Keratinocyte (primary cell): ENCODE data around the gene HDAC10. TPM values are rescaled to one million over a fixed set of nuclear protein-coding genes. Genes with fewer than 3 reads are reported as not detected.

Source experiments
- DNase-seq: peaks from one replicate; pipeline ENCODE4 v3.0.0-alpha.2; 2011; ENCODE audit warnings: low read depth, missing footprints, low spot score
- FAIRE-seq: peaks from 2 replicates; lab custom pipeline; 2011; peaks lifted over from hg19 to GRCh38; lab: Jason Lieb, UNC
- H2AFZ ChIP-seq: 2 replicates; pipeline ENCODE4 v1.6.0; 2012; ENCODE audit warnings: low read length, control low read depth, inconsistent platforms; ENCODE audit not compliant: control insufficient read depth
- H3K27ac ChIP-seq: 2 replicates; pipeline ENCODE4 v1.5.1; 2011; ENCODE audit warnings: low read length; ENCODE audit not compliant: control insufficient read depth, insufficient read depth
- H3K27me3 ChIP-seq: 3 replicates; pipeline ENCODE4 v1.6.0; 2011; ENCODE audit warnings: low read length; ENCODE audit not compliant: control insufficient read depth, insufficient read depth; ENCODE audit errors: extremely low read depth
- H3K36me3 ChIP-seq, 2 experiments: 2 replicates in 1 of 2; 3 replicates in 1 of 2; pipeline ENCODE4 v1.5.1; 2011; ENCODE audit warnings: low read length in 2 of 2, mild to moderate bottlenecking in 1 of 2; ENCODE audit not compliant: control insufficient read depth in 2 of 2, insufficient read depth in 2 of 2; ENCODE audit errors: extremely low read depth in 1 of 2
- H3K4me1 ChIP-seq: 3 replicates; pipeline ENCODE4 v1.5.1; 2011; ENCODE audit warnings: low read length; ENCODE audit not compliant: control insufficient read depth, insufficient read depth; ENCODE audit errors: extremely low read depth
- H3K4me2 ChIP-seq: 3 replicates; pipeline ENCODE4 v1.6.0; 2011; ENCODE audit warnings: low read depth, low read length; ENCODE audit not compliant: control insufficient read depth, insufficient read depth; ENCODE audit errors: extremely low read depth
- H3K4me3 ChIP-seq, 3 experiments: fragments of 200-600 bp in 1 of 3; sonication (generic) in 1 of 3; 2 replicates in 2 of 3; 3 replicates in 1 of 3; pipeline ENCODE4 v1.5.1; 2011 to 2016; ENCODE audit warnings: low read length in 3 of 3, mild to moderate bottlenecking in 3 of 3, control low read depth in 2 of 3, inconsistent platforms in 1 of 3, low read depth in 1 of 3, mixed read lengths in 1 of 3, mixed run types in 1 of 3, moderate library complexity in 1 of 3; ENCODE audit not compliant: control insufficient read depth in 2 of 3, insufficient read depth in 2 of 3; ENCODE audit errors: extremely low read depth in 1 of 3
- H3K79me2 ChIP-seq: 2 replicates; pipeline ENCODE4 v1.6.0; 2012; ENCODE audit warnings: low read length; ENCODE audit not compliant: control insufficient read depth, insufficient read depth
- H3K9ac ChIP-seq: 3 replicates; pipeline ENCODE4 v1.6.0; 2011; ENCODE audit warnings: low read length; ENCODE audit not compliant: control insufficient read depth, insufficient read depth; ENCODE audit errors: extremely low read depth
- H3K9me1 ChIP-seq: 3 replicates; pipeline ENCODE4 v1.6.0; 2011; ENCODE audit warnings: low read length; ENCODE audit not compliant: control insufficient read depth, insufficient read depth; ENCODE audit errors: extremely low read depth
- H3K9me3 ChIP-seq: 2 replicates; pipeline ENCODE4 v1.5.1; 2012; ENCODE audit warnings: low read depth, low read length; ENCODE audit not compliant: control insufficient read depth
- H4K20me1 ChIP-seq: 3 replicates; pipeline ENCODE4 v1.6.0; 2011; ENCODE audit warnings: low read length; ENCODE audit not compliant: control insufficient read depth, insufficient read depth; ENCODE audit errors: extremely low read depth
- EZH2 ChIP-seq: IDR thresholded peaks from one replicate; pipeline ENCODE4 v1.6.1; 2012; ENCODE audit warnings: inconsistent platforms, mild to moderate bottlenecking, low read length, moderate library complexity
- dilution Hi-C: fragments of 300-500 bp; cut with MboI; formaldehyde crosslinking; loops from one replicate; pipeline ENCODE4 v1.7.0; 2020; ENCODE audit warnings: low sequenced_read_pairs; ENCODE audit not compliant: extremely low pct_ligation_motif_present
- polyA plus RNA-seq, 5 experiments: library from polyadenylated mRNA; depleted of rRNA in 3 of 5; stranded (reverse) in 3 of 5; stranded (forward) in 1 of 5; unstranded in 1 of 5; fragments of >200 nt; gene quantifications; 1 replicate in 1 of 5; 2 replicates in 3 of 5; 3 replicates in 1 of 5; pipeline versions ENCODE4 v1.2.1 to v1.2.3, GENCODE V29; 2011 to 2012; ENCODE audit warnings: missing spikeins in 2 of 5, low read depth in 1 of 5, low replicate concordance in 1 of 5
- TF ChIP-seq, protein P1 (sequence below), 3 experiments: IDR thresholded peaks in 1 of 3; conservative IDR thresholded peaks in 1 of 3; optimal IDR thresholded peaks in 1 of 3; 2 replicates in 2 of 3; 3 replicates in 1 of 3; pipeline versions ENCODE3 to v1.5.1; 2011; ENCODE audit warnings: low read length in 3 of 3, mild to moderate bottlenecking in 3 of 3, moderate library complexity in 2 of 3, control low read depth in 1 of 3, inconsistent platforms in 1 of 3; ENCODE audit not compliant: insufficient read depth in 2 of 3; ENCODE audit errors: extremely low read depth in 1 of 3

The HDAC10 gene
- polyA plus RNA-seq, 1 donor (not counting 4 experiments of a cell fraction or from before 2014, with no cell fraction given), result 4.7 TPM

DNA sequence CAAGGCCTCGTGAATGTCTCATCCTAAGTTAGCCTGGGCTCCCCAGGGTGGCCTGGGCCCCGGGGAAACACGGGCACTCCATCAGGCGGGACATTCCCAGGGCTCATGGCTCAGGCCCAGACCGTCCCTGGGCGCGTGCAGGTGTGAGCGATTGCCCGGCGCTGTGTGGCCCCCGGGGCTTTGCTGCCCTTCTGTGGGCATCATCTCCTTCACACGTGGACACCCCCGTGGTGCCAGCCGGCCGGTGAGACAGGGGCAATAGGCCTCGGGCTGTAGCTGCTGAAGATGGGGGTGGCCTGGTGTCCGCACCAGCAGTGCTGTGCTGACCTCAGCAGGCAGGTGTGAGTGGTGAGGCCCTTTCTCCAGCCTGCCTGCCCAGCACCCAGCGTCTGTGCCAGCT is 54.8 kb downstream of the HDAC10 start:
- TF ChIP-seq, protein P1, sequence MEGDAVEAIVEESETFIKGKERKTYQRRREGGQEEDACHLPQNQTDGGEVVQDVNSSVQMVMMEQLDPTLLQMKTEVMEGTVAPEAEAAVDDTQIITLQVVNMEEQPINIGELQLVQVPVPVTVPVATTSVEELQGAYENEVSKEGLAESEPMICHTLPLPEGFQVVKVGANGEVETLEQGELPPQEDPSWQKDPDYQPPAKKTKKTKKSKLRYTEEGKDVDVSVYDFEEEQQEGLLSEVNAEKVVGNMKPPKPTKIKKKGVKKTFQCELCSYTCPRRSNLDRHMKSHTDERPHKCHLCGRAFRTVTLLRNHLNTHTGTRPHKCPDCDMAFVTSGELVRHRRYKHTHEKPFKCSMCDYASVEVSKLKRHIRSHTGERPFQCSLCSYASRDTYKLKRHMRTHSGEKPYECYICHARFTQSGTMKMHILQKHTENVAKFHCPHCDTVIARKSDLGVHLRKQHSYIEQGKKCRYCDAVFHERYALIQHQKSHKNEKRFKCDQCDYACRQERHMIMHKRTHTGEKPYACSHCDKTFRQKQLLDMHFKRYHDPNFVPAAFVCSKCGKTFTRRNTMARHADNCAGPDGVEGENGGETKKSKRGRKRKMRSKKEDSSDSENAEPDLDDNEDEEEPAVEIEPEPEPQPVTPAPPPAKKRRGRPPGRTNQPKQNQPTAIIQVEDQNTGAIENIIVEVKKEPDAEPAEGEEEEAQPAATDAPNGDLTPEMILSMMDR (optimal IDR thresholded peaks at IDR 0.05 in 1 of 3, IDR thresholded peaks at IDR 0.05 in 1 of 3, conservative IDR thresholded peaks at IDR 0.05 in 1 of 3; ENCODE audit: extremely low read depth in 1 of 3, insufficient read depth in 2 of 3, low read length in 3 of 3), result no peak
- TF ChIP-seq EZH2, result no peak
- no peak overlapping the region for H3K9ac ChIP-seq
- H3K27ac ChIP-seq, result no peak overlapping the region
- H2AFZ ChIP-seq, result no peak overlapping the region
- peaks cover 19 to 28% of the 10 kb centered on the region in 2 experiments for H3K36me3 ChIP-seq
- no peaks in the 10 kb centered on the region for H3K9me1 ChIP-seq
- H3K79me2 ChIP-seq, result peaks cover 29% of the 10 kb centered on the region
- H3K27me3 ChIP-seq, result no peaks in the 10 kb centered on the region
- H3K9me3 ChIP-seq, result no peaks in the 10 kb centered on the region
- H3K4me1 ChIP-seq, result peaks cover 18% of the 10 kb centered on the region
- no peak overlapping the region for H3K4me3 ChIP-seq
- no peak for DNase-seq
- dilution Hi-C loops, result no loop called here
- no peak for FAIRE-seq
- no peaks in the 10 kb centered on the region for H4K20me1 ChIP-seq
- no peak overlapping the region for H3K4me2 ChIP-seq

Other genes with a start within 250 kb of the HDAC10 start
- gene IL17REL, start 238.5 kb downstream of the HDAC10 start, polyA plus RNA-seq, result not detected in 3 replicates
- gene TTLL8, start 193.0 kb downstream of the HDAC10 start, polyA plus RNA-seq, result not detected in 3 replicates
- not detected in 3 replicates for gene MLC1, start 165.8 kb downstream of the HDAC10 start, polyA plus RNA-seq
- not detected in 3 replicates for gene MOV10L1, start 161.3 kb downstream of the HDAC10 start, polyA plus RNA-seq
- gene PANX2, start 80.5 kb downstream of the HDAC10 start, polyA plus RNA-seq, result 0.22 to 0.68 TPM (median 0.32 TPM) in 3 replicates
- 22.7 to 38.0 TPM (median 31.7 TPM) in 3 replicates for gene TRABD, start 65.4 kb downstream of the HDAC10 start, polyA plus RNA-seq
- 14.4 to 32.1 TPM (median 22.0 TPM) in 3 replicates for gene SELENOO, start 50.3 kb downstream of the HDAC10 start, polyA plus RNA-seq
- gene TUBGCP6, start 6.2 kb downstream of the HDAC10 start, polyA plus RNA-seq, result 10.1 to 19.0 TPM (median 11.6 TPM) in 3 replicates
- gene MAPK12, start 10.4 kb upstream of the HDAC10 start, polyA plus RNA-seq, result 10.1 to 17.9 TPM (median 11.1 TPM) in 3 replicates
- 3.4 to 12.6 TPM (median 4.6 TPM) in 3 replicates for gene MAPK11, start 19.1 kb upstream of the HDAC10 start, polyA plus RNA-seq
- gene PLXNB2, start 56.4 kb upstream of the HDAC10 start, polyA plus RNA-seq, result 44.3 to 90.3 TPM (median 66.2 TPM) in 3 replicates
- 0.94 to 3.1 TPM (median 1.4 TPM) in 3 replicates for gene DENND6B, start 75.7 kb upstream of the HDAC10 start, polyA plus RNA-seq
- 19.8 to 29.7 TPM (median 23.2 TPM) in 3 replicates for gene PPP6R2, start 92.1 kb upstream of the HDAC10 start, polyA plus RNA-seq
- 16.2 to 34.4 TPM (median 25.8 TPM) in 3 replicates for gene SBF1, start 223.8 kb upstream of the HDAC10 start, polyA plus RNA-seq
- 0.21 to 0.54 TPM (median 0.27 TPM) in 3 replicates for gene ADM2, start 230.3 kb upstream of the HDAC10 start, polyA plus RNA-seq
- gene MIOX, start 235.6 kb upstream of the HDAC10 start, polyA plus RNA-seq, result not detected in 3 replicates